ENCODE results near the gene CHRNB2. TPM values are rescaled to one million over a fixed set of nuclear protein-coding genes. Genes with fewer than 3 reads are reported as not detected.
A peak's percentile ranks its signal among the peaks of the same experiment; 100 is the strongest.

The CHRNB2 gene
- total and polyA plus RNA-seq, 2 donors (not counting 1 experiment from before 2014, with no cell fraction given), result 0.02 TPM; not detected in 1

GRCh38 chr1:154572468-154573167, 5.0 kb downstream of the CHRNB2 start:
- Histone ChIP-seq H3K27ac (ENCODE audit: insufficient read depth, low read length) (no peak overlapping the region), H3K27me3 (ENCODE audit: control insufficient read depth, insufficient read depth, low read length) (peaks cover 5% of the 10 kb centered on the region), H3K4me2 (ENCODE audit: extremely low read depth, insufficient read depth, low read length) (no peak overlapping the region), H3K36me3 (ENCODE audit: control insufficient read depth, insufficient read depth, low read length) (no peaks in the 10 kb centered on the region), H3K4me3 (replicated peaks in 1 of 4; ENCODE audit: control extremely low read depth in 1 of 4, insufficient read depth in 1 of 4, low read depth in 3 of 4, low read length in 4 of 4) (no peak overlapping the region), H2AFZ (ENCODE audit: low read length) (no peak overlapping the region), H3K4me1 (ENCODE audit: control insufficient read depth, extremely low read depth, insufficient read depth, low read length) (no peaks in the 10 kb centered on the region), H3K79me2 (ENCODE audit: control insufficient read depth, insufficient read depth, low read length) (no peaks in the 10 kb centered on the region), H3K9ac (ENCODE audit: insufficient read depth, low read length) (no peak overlapping the region), H4K20me1 (ENCODE audit: control insufficient read depth, extremely low read depth, insufficient read depth, low read length) (no peaks in the 10 kb centered on the region), H3K9me3 (ENCODE audit: control insufficient read depth, insufficient read depth, low read depth, low read length) (no peaks in the 10 kb centered on the region)
- TF ChIP-seq CTCF (conservative IDR thresholded peaks at IDR 0.05 in 1 of 2, IDR thresholded peaks at IDR 0.05 in 1 of 2; ENCODE audit: low read depth in 1 of 2, low read length in 2 of 2) (no peak), EZH2 (IDR thresholded peaks at IDR 0.05; ENCODE audit: low read length, missing control alignments) (no peak)
- DNase-seq (ENCODE audit: low read depth in 2 of 2), result no peak

GRCh38 chr1:154573168-154573510, 5.6 kb downstream of the CHRNB2 start:
- Histone ChIP-seq H3K27me3 (ENCODE audit: control insufficient read depth, insufficient read depth, low read length) (peaks cover 3% of the 10 kb centered on the region), H3K9me3 (ENCODE audit: control insufficient read depth, insufficient read depth, low read depth, low read length) (no peaks in the 10 kb centered on the region), H3K4me3 (replicated peaks in 1 of 4; ENCODE audit: control extremely low read depth in 1 of 4, insufficient read depth in 1 of 4, low read depth in 3 of 4, low read length in 4 of 4) (no peak overlapping the region), H3K4me2 (ENCODE audit: extremely low read depth, insufficient read depth, low read length) (no peak overlapping the region), H3K79me2 (ENCODE audit: control insufficient read depth, insufficient read depth, low read length) (no peaks in the 10 kb centered on the region), H3K36me3 (ENCODE audit: control insufficient read depth, insufficient read depth, low read length) (no peaks in the 10 kb centered on the region), H3K9ac (ENCODE audit: insufficient read depth, low read length) (no peak overlapping the region), H4K20me1 (ENCODE audit: control insufficient read depth, extremely low read depth, insufficient read depth, low read length) (no peaks in the 10 kb centered on the region), H3K27ac (ENCODE audit: insufficient read depth, low read length) (no peak overlapping the region), H2AFZ (ENCODE audit: low read length) (no peak overlapping the region), H3K4me1 (ENCODE audit: control insufficient read depth, extremely low read depth, insufficient read depth, low read length) (no peaks in the 10 kb centered on the region)
- TF ChIP-seq EZH2 (IDR thresholded peaks at IDR 0.05; ENCODE audit: low read length, missing control alignments), result no peak
- no peak for TF ChIP-seq CTCF (conservative IDR thresholded peaks at IDR 0.05 in 1 of 2, IDR thresholded peaks at IDR 0.05 in 1 of 2; ENCODE audit: low read depth in 1 of 2, low read length in 2 of 2)
- DNase-seq (ENCODE audit: low read depth in 2 of 2), result no peak

- peak; percentile 15 for DNase-seq (ENCODE audit: low read depth in 2 of 2)
- no peaks in the 10 kb centered on the region for H3K4me1 ChIP-seq (ENCODE audit: control insufficient read depth, extremely low read depth, insufficient read depth, low read length)
- H2AFZ ChIP-seq (ENCODE audit: low read length), result no peak overlapping the region
- H3K79me2 ChIP-seq (ENCODE audit: control insufficient read depth, insufficient read depth, low read length), result no peaks in the 10 kb centered on the region
- no peak overlapping the region for H3K4me3 ChIP-seq (replicated peaks in 1 of 4; ENCODE audit: control extremely low read depth in 1 of 4, insufficient read depth in 1 of 4, low read depth in 3 of 4, low read length in 4 of 4)
- no peaks in the 10 kb centered on the region for H3K9me3 ChIP-seq (ENCODE audit: control insufficient read depth, insufficient read depth, low read depth, low read length)
- H3K27me3 ChIP-seq (ENCODE audit: control insufficient read depth, insufficient read depth, low read length), result peaks cover 3% of the 10 kb centered on the region
- no peak overlapping the region for H3K9ac ChIP-seq (ENCODE audit: insufficient read depth, low read length)
- peaks cover 5% of the 10 kb centered on the region for H3K36me3 ChIP-seq (ENCODE audit: control insufficient read depth, insufficient read depth, low read length)
- TF ChIP-seq CTCF (conservative IDR thresholded peaks at IDR 0.05 in 1 of 2, IDR thresholded peaks at IDR 0.05 in 1 of 2; ENCODE audit: low read depth in 1 of 2, low read length in 2 of 2) (no peak), EZH2 (IDR thresholded peaks at IDR 0.05; ENCODE audit: low read length, missing control alignments) (no peak)
- no peak overlapping the region for H3K27ac ChIP-seq (ENCODE audit: insufficient read depth, low read length)
- no peak overlapping the region for H3K4me2 ChIP-seq (ENCODE audit: extremely low read depth, insufficient read depth, low read length)
- H4K20me1 ChIP-seq (ENCODE audit: control insufficient read depth, extremely low read depth, insufficient read depth, low read length), result no peaks in the 10 kb centered on the region
Measured at GRCh38 chr1:154574716-154575115, 7.1 kb downstream of the CHRNB2 start.
